HT-29 (cell line): ENCODE data around the gene STK38. TPM values are rescaled to one million over a fixed set of nuclear protein-coding genes. Genes with fewer than 3 reads are reported as not detected.
A peak's percentile ranks its signal among the peaks of the same experiment; 100 is the strongest.
"Not testable (repeated sequence)": the region's sequence is repeated elsewhere in the genome, so short reads cannot be mapped to it uniquely, and the experiment has no call there.

Experiments
- DNase-seq: peaks from one replicate; pipeline ENCODE4 v3.0.0-alpha.2; 2015; ENCODE audit warnings: low spot score
- small RNA-seq: library from RNA; depleted of rRNA; stranded (forward); fragments of <200 nt; gene quantifications from one replicate; pipeline ENCODE3, GENCODE V24; 2014
- total RNA-seq: library from RNA; depleted of rRNA; stranded (reverse); fragments of >200 nt; shearing (Covaris generic); gene quantifications from 2 replicates; pipeline ENCODE4 v1.2.3, GENCODE V29; 2014; rRNA removed

STK38 gene
- total RNA-seq, 1 experiment from 2014 or later: 6.5 TPM

DNA sequence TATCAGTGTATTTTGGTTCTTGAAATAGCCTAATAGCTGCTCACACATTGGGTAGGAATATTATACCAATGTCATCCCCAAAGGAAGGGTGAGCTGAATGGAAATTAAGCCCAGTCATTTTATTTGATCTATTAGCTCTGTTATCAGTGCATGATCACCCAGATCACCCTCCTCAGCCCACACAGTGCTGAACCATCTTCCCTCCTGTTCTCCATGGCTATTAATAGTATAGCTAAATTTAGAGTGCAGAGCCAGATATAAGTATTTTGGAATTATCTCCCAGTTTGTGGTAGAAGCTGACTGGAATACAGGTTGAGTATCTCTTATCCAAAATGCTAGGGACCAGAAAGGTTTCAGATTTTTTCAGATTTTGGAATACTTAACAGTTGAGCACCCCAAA, 59.1 kb downstream of the STK38 start:
- DNase-seq: no peak

DNA sequence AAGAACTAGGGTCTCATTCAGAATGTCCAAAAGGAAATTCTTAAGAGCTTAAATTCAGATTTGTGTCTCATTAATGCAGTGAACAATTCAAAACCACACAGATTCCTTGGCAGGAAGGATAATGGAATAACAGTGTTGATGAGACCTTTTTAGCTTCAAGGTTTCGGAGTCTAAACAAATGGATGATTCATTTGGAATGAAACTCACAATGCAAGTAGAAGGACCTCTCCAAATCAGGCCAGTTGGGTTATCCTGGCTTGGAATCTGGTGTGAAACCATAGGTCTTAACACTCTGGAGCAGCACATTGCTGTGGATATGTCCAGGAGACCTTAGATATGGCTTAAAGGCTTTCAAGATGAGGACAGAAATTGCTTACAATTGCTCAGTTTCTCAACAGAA, 59.6 kb downstream of the STK38 start:
- DNase-seq: no peak

DNA sequence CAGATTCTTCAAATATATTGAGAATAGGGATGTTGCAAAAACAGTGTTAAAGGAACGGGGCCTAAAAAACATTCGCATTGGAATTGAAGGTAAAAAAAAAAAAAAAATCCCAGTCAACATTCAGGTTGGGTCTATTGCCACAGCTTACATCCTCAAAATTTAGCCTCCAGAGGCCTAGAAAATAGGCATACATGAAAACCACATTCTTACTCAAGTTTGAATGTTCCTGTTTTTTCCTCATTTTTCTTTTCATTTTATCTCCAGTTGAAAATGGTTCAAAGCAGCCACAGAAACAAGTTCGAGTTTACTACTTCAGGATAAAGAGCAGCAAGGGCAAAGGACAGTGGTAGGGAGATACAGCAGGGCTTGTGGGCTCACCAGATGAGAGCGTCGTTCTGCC, 62.5 kb downstream of the STK38 start:
- DNase-seq: no peak

- DNase-seq: not testable (repeated sequence)
Observed at GRCh38 chr6:36483326-36483725, 64.0 kb downstream of the STK38 start.

DNA sequence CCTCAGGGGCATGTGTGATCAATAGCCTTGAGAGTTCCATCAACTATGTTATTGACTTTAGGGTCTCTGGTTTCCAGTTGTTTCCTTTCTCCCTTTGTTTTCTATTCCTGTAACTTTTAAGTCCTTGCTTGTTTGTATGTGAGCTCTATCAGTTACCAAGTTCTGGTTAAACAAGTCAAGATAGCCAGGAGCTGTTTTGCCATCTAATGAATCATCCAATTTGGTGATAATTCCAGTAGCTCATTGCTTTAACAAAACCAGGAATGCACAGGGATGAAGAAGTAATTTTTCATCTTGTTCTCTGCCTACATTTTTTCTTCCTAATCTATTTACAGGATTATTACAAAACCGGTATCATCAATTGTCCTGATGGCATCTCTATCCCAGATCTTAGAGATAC, 68.0 kb downstream of the STK38 start:
- DNase-seq: no peak

GRCh38 chr6:36478051-36478526, 69.2 kb downstream of the STK38 start:
- DNase-seq: no peak

GRCh38 chr6:36469946-36470345, 77.3 kb downstream of the STK38 start:
- DNase-seq: no peak

- DNase-seq: no peak
Observed at GRCh38 chr6:36469148-36469661, 78.1 kb downstream of the STK38 start.

- no peak for DNase-seq
Observed at GRCh38 chr6:36467625-36468024, 79.7 kb downstream of the STK38 start.

GRCh38 chr6:36464233-36464632, 83.0 kb downstream of the STK38 start:
- no peak for DNase-seq

DNA sequence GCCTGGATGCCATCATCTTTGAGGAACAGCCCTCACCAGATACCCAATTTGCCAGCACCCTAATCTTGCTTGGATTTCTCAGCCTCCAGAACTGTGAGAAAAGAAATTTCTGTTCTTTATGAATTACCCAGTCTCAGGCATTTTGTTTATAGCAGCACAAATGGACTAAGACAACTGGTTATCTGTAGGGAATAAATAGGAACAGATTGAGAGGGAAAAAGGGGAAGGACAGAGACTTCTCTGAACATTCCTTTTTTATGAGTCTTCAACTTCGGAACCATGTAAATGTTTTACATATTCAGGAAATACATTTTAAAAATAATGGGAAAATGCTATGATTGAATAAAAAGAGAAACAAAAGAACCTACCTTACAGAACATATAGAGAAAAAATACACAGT, 83.6 kb downstream of the STK38 start:
- no peak for DNase-seq

DNA sequence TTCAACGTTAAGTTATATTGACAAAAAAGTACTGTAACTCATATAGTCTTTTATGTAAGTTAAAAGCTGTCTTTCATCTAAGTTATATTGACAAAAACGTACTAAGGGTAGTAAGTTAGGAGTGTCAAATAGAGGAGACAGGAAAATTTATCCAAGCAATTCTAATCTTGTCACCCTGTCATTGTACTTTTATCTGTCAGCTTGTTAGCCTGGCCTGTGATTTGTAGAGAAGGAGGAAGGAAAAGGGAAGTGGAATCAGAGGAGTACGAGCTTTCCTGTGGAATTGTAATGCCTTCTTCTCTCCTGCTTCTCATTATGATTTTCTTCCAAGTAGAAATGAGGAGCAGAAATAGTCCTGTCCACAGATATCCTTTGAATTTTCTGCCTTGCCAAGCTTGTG, 85.6 kb downstream of the STK38 start:
- DNase-seq: no peak

GRCh38 chr6:36460916-36461315, 86.4 kb downstream of the STK38 start:
- no peak for DNase-seq

DNA sequence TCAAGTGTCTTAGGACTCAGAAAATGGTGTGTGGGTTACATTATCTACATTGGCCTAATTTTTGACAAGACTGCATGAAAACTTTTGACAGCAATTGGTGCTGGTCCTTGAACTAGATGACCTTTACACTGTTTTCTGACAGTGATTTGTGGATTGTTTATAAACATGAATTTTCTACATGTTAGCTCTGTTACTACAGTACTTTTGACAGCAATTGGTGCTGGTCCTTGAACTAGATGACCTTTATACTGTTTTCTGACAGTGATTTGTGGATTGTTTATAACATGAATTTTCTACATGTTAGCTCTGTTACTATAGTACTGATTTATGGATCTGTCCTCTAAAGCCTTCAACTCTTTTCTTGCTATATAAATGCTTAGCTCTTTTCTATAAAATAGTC, 87.8 kb downstream of the STK38 start:
- no peak for DNase-seq

DNA sequence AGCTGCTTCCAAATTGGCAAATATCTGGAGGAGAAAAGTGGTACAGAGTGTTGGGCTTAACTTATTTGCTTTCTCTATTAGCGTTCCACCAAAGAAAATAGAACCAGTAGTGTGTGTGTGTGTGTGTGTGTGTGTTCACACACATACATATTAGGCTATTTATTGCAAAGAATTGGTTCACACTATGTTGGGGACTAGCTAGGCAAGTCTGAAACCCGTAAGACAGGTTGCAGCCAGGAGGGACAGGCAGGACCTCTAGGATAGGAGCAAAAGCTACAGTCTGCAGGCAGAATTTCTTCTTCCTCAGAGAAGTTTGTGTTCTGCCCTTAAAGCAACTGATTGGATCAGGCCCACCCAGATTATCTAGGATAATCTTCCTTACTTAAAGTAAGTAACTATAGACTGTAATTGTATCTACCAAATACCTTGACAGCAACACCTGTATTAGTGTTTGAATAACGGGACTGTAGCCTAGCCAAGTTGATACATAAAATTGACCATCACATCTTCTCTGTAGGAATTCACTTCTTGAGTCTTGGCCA, 91.7 kb downstream of the STK38 start:
- DNase-seq: peak; percentile 43

DNA sequence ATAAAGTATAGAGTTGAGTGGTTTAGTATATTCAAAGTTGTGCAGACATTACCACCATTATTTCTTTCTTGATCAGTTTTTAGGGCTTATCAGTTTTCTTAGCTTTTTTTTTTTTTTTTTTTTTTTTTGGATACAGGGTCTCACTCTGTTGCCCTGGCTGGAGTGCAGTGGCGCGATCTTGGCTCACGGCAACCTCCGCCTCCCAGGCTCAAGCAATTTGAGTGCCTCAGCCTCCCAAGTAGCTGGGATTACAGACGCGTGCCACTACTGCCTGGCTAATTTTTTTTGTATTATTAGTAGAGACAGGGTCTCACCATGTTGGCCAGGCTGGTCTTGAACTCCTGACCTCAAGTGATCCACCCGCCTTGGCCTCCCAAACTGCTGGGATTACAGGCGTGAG, 94.4 kb downstream of the STK38 start:
- not testable (repeated sequence) for DNase-seq

- not testable (repeated sequence) for DNase-seq
Observed at GRCh38 chr6:36449173-36449572, 98.1 kb downstream of the STK38 start.

- DNase-seq: no peak
Observed at GRCh38 chr6:36445621-36446020, 101.7 kb downstream of the STK38 start.

DNA sequence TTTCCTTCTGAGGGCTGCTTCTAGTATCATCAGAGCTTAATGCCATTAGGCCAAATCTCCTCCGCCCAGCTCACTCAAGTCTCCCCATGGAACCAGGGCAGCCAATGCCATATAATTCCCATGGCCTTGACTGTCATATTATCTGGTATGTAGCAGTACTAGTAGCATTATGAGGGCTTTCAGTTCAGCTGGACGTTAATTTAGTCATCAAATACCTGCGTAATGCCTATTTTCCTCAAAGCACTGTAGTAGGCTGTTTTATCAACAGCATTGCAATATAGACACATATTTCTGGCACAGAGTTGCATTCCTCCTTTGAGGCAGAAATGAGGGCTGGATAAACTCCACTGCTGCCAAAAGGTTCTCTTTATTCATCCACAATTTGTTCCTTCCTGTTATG, 102.8 kb downstream of the STK38 start:
- no peak for DNase-seq

Small RNA genes within 50 kb of the gene (small RNA-seq; reads per million reads assigned to genes)
- gene RN7SL502P: not detected

Other genes with a start within 250 kb of the STK38 start
- gene BNIP5, start 210.6 kb downstream of the STK38 start, total RNA-seq: 3.6 and 4.6 TPM in 2 replicates
- gene ETV7, start 159.8 kb downstream of the STK38 start, total RNA-seq: 0.34 and 1.3 TPM in 2 replicates
- 0.25 TPM in 1 of 2 replicates, not detected in the other for gene PXT1, start 104.6 kb downstream of the STK38 start, total RNA-seq
- 15.5 and 16.8 TPM in 2 replicates for gene KCTD20, start 104.5 kb downstream of the STK38 start, total RNA-seq
- 269 and 285 TPM in 2 replicates for gene SRSF3, start 46.9 kb upstream of the STK38 start, total RNA-seq
- gene CDKN1A, start 131.2 kb upstream of the STK38 start, total RNA-seq: 63.8 and 67.4 TPM in 2 replicates
- not detected in 2 replicates for gene RAB44, start 150.3 kb upstream of the STK38 start, total RNA-seq